Measurements from ENCODE around the gene ZNF75A. TPM values are rescaled to one million over a fixed set of nuclear protein-coding genes. Genes with fewer than 3 reads are reported as not detected.

ZNF75A gene
- total and polyA plus RNA-seq, 2 experiments from 2014 or later, result 29.6 to 36.9 TPM

DNA sequence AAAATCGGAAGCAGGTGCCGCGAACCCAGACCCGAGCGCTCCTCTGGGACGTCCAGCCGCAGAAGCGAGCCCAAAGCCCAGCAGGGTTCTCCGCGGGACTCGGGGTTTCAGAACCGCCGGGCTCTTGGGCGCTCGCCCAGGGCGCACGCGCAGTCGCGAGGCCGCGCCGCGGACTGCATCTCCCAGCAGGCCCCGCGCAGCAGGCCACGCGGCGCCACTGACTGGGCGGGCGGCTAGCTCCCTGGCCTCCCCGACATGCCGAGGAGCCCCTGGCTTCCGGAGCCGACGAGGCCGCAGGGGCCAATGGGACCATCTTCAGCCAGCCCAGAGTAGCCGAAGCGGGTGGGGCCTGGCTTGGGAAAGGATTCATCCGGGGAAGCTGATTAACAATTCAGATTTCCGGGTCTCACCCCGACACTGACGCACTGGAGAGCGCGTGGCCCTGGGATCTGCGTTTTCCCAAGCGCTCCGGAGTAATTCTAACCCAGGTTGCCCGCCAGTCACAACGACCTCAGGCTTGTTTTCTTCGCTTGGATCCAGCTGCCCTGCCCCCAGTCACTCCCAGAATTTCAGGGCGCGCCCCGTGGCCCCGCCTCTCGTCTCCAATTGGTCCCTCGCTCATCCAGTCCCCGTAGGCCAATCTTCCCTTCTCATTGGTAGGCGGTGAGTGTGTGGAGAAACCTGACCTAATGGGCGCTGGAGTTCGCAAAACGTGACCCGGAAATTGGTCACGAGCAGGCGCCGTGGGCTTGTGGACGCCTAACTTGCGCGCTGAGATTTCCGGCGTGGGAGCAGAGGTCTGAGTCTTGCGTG is 22.4 kb upstream of the ZNF75A start, which contains the start of gene ZNF263:
ZNF263 (plus strand) TSS at position 762 of the 813 bp plus-strand sequence. CDS start 328 bp downstream, outside the sequence.
- Histone ChIP-seq H3K4me2 (peak within 1 kb of the TSS; percentile 99), H3K4me3 (peak within 1 kb of the TSS; percentile 98), H3K27ac (ENCODE audit: low read depth) (peak within 1 kb of the TSS; percentile 94), H3K9me2 (ENCODE audit: insufficient read depth) (no peaks in the 10 kb centered on the region), H3F3A (replicated peaks; ENCODE audit: low read depth) (no peaks in the 10 kb centered on the region), H3K4me1 (ENCODE audit: insufficient read depth) (peaks cover 24% of the 10 kb centered on the region), H3K36me3 (ENCODE audit: insufficient read depth) (peaks cover 17% of the 10 kb centered on the region), H3K79me2 (replicated peaks; ENCODE audit: insufficient read depth) (peaks cover 44% of the 10 kb centered on the region), H3K27me3 (ENCODE audit: insufficient read depth) (0 out of 2 replicates have a peak, but pooled peaks cover 7% of the 10 kb centered on the region), H2AFZ (peak within 1 kb of the TSS; percentile 73), H4K20me1 (replicated peaks; ENCODE audit: insufficient read depth) (peaks cover 16% of the 10 kb centered on the region; the same call in 1 of the 2 replicates)
- Mint-ChIP-seq H3K4me3 (peak within 1 kb of the TSS; percentile 99), H3K36me3 (ENCODE audit: low read depth) (peaks cover 43% of the 10 kb centered on the region), H3K27ac (peak within 1 kb of the TSS; percentile 99), H3K9me3 (peaks cover 29% of the 10 kb centered on the region), H3K27me3 (ENCODE audit: insufficient read depth, low read depth, poor library complexity) (peaks cover 20% of the 10 kb centered on the region), H3K4me1 (peaks cover 18% of the 10 kb centered on the region)
- TF ChIP-seq CTCF (conservative IDR thresholded peaks at IDR 0.05; ENCODE audit: low read depth in 2 of 2) (no peak), POLR2AphosphoS5 (IDR thresholded peaks at IDR 0.05; ENCODE audit: low read depth) (peak; percentile 69), NANOG (IDR thresholded peaks at IDR 0.05; ENCODE audit: borderline replicate concordance) (no peak), STAT1 (IDR thresholded peaks at IDR 0.05; ENCODE audit: unreplicated experiment) (no peak), EZH2phosphoT487 (IDR thresholded peaks at IDR 0.05; ENCODE audit: unreplicated experiment) (no peak), CREB1 (CRISPR knock-in tag; IDR thresholded peaks at IDR 0.05; ENCODE audit: low read depth) (peak; percentile 93)
- TF ChIP-seq, protein P1, sequence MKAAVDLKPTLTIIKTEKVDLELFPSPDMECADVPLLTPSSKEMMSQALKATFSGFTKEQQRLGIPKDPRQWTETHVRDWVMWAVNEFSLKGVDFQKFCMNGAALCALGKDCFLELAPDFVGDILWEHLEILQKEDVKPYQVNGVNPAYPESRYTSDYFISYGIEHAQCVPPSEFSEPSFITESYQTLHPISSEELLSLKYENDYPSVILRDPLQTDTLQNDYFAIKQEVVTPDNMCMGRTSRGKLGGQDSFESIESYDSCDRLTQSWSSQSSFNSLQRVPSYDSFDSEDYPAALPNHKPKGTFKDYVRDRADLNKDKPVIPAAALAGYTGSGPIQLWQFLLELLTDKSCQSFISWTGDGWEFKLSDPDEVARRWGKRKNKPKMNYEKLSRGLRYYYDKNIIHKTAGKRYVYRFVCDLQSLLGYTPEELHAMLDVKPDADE (IDR thresholded peaks at IDR 0.05), result peak; percentile 83
- ATAC-seq (peak; percentile 86), DNase-seq (ENCODE audit: low spot score) (peak; percentile 97)

GRCh38 chr16:3283543-3284447 is 21.5 kb upstream of the ZNF75A start:
- H3K4me3 ChIP-seq, result peak overlapping the region; percentile 98
- DNase-seq (ENCODE audit: low spot score), result peak; percentile 36
- TF ChIP-seq ZNF114 (CRISPR knock-in tag; IDR thresholded peaks at IDR 0.05) (no peak), ZNF462 (CRISPR knock-in tag; IDR thresholded peaks at IDR 0.05) (no peak)

More at GRCh38 chr16:3283543-3284447, 21.5 kb upstream of the ZNF75A start:
- no peaks in the 10 kb centered on the region; the same call in 1 of the 2 replicates for H3K9me2 ChIP-seq (ENCODE audit: insufficient read depth)
- ATAC-seq, result peak; percentile 39
- H3K79me2 ChIP-seq (replicated peaks; ENCODE audit: insufficient read depth), result peaks cover 50% of the 10 kb centered on the region
- Mint-ChIP-seq H3K4me1 (peaks cover 18% of the 10 kb centered on the region), H3K27ac (peak overlapping the region; percentile 99), H3K27me3 (ENCODE audit: insufficient read depth, low read depth, poor library complexity) (peaks cover 24% of the 10 kb centered on the region), H3K36me3 (ENCODE audit: low read depth) (peaks cover 51% of the 10 kb centered on the region), H3K4me3 (peak overlapping the region; percentile 99), H3K9me3 (peaks cover 38% of the 10 kb centered on the region)
- H3K27ac ChIP-seq (ENCODE audit: low read depth), result peak overlapping the region; percentile 24; the same call in 1 of the 2 replicates
- H3K36me3 ChIP-seq (ENCODE audit: insufficient read depth), result peaks cover 22% of the 10 kb centered on the region
- H3F3A ChIP-seq (replicated peaks; ENCODE audit: low read depth), result no peaks in the 10 kb centered on the region
- H4K20me1 ChIP-seq (replicated peaks; ENCODE audit: insufficient read depth), result peaks cover 16% of the 10 kb centered on the region; the same call in 1 of the 2 replicates
- peaks cover 24% of the 10 kb centered on the region for H3K4me1 ChIP-seq (ENCODE audit: insufficient read depth)
- 0 out of 2 replicates have a peak, but pooled peaks cover 7% of the 10 kb centered on the region for H3K27me3 ChIP-seq (ENCODE audit: insufficient read depth)
- H2AFZ ChIP-seq, result no peak overlapping the region
- peak overlapping the region; percentile 99 for H3K4me2 ChIP-seq
